ENCODE data around the gene HSPA12B.
"Not testable (repeated sequence)": the region's sequence is repeated elsewhere in the genome, so short reads cannot be mapped to it uniquely, and the experiment has no call there.

HSPA12B gene

DNA sequence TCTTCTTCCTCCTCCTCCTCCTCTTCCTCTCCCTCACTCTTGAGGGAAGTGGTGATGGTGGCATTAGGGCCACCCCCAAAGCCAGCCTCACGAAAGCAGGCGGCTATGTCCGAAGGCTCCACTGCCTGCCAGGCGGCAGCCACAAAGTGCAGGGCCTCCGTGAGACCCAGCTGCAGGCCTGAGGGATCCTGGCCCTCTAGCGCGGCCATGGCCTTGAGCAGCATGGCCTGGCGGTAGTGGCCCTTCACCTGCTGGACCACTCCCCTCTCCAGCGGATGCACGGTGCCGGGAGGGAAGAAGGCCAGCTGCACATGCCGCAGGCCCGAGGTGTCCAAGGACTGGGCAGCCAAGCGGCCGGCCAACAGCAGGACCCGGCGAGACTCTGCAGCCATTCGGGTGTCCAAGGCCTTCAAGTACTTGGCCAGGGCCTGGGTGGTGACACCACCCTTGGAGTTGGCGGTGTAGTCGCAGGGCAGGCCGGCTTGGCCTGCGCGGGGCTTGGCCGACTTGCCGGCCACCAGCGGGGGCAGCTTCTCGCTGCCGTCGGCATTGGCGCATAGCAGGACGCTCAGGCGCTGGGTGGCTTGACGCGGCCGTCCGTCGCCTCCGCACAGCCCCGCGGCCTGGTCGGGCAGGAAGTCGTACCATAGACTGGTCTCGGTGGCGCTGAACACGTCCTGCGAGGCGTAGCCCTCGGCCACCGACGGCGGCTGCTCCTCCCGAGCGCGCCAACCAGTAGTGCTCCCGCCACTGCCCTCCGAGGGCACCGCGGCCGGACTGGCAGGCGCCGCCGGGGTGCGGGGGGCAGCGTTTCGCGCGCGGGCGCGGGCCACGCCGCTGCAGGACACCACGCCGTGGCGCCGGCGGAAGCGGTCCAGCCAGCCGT is 53.0 kb downstream of the HSPA12B start:
- no peak for DNase-seq (ENCODE audit: low read depth in 2 of 2, low spot score in 1 of 2)

- DNase-seq (ENCODE audit: low read depth in 2 of 2, low spot score in 1 of 2): no peak
Measured at GRCh38 chr20:3786126-3786484, 53.6 kb downstream of the HSPA12B start.

GRCh38 chr20:3786665-3787323 is 54.3 kb downstream of the HSPA12B start, which contains the start of gene CENPB:
Gene CENPB, minus strand, starts transcription at chr20:3786740. Its CDS starts 257 bp downstream, at chr20:3786483.
- DNase-seq (ENCODE audit: low read depth in 2 of 2, low spot score in 1 of 2): peak; percentile 68 to 72

DNA sequence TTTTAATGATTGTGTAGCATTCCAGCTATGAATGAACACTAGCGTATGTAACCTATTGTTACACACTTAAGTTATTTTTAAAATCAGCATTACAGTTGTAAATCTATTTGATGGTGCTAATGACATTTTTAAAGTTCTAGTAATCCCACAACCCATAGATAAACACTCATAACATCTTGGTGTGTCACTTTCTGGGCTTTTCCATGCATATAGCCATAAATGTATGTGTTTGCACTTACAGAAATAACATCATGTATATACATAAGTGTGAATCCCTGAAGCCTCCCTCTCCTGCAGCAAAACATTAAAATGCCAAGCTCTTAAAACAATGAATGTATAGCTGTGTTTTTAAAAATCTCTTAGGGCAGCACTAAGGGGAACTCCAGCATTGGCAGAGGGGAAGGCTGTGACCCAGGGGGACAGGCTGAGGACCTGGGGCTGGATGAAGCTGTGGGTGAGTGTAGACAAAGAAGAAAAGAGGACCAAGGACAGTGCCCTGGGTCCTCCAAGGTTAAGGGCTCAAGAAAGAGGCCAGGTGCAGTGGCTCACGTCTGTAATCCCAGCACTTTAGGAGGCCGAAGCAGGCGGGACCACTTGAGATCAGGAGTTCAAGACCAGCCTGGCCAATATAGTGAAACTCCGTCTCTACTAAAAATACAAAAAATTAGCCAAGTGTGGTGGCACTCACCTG is 55.0 kb downstream of the HSPA12B start:
- no peak for DNase-seq (ENCODE audit: low read depth in 2 of 2, low spot score in 1 of 2)

- DNase-seq (ENCODE audit: low read depth in 2 of 2, low spot score in 1 of 2): no peak
Measured at GRCh38 chr20:3788685-3789155, 56.2 kb downstream of the HSPA12B start.

GRCh38 chr20:3789201-3789600 is 56.7 kb downstream of the HSPA12B start:
- DNase-seq (ENCODE audit: low read depth in 2 of 2, low spot score in 1 of 2): not testable (repeated sequence)

DNA sequence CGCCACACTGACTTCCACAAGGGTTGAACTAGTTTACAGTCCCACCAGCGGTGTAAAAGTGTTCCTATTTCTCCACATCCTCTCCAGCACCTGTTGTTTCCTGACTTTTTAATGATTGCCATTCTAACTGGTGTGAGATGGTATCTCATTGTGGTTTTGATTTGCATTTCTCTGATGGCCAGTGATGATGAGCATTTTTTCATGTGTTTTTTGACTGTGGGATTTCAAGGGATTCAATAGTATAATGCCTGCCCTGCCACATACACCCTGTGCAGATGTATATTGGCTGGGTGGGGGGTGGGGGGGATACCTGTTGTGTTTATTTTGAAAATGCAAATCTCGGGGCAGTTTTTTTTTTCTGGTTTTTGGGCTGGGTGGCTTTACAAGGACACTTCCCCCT is 61.7 kb downstream of the HSPA12B start:
- not testable (repeated sequence) for DNase-seq (ENCODE audit: low read depth in 2 of 2, low spot score in 1 of 2)

- no peak for DNase-seq (ENCODE audit: low read depth in 2 of 2, low spot score in 1 of 2)
Measured at GRCh38 chr20:3794701-3795420, 62.4 kb downstream of the HSPA12B start.

DNA sequence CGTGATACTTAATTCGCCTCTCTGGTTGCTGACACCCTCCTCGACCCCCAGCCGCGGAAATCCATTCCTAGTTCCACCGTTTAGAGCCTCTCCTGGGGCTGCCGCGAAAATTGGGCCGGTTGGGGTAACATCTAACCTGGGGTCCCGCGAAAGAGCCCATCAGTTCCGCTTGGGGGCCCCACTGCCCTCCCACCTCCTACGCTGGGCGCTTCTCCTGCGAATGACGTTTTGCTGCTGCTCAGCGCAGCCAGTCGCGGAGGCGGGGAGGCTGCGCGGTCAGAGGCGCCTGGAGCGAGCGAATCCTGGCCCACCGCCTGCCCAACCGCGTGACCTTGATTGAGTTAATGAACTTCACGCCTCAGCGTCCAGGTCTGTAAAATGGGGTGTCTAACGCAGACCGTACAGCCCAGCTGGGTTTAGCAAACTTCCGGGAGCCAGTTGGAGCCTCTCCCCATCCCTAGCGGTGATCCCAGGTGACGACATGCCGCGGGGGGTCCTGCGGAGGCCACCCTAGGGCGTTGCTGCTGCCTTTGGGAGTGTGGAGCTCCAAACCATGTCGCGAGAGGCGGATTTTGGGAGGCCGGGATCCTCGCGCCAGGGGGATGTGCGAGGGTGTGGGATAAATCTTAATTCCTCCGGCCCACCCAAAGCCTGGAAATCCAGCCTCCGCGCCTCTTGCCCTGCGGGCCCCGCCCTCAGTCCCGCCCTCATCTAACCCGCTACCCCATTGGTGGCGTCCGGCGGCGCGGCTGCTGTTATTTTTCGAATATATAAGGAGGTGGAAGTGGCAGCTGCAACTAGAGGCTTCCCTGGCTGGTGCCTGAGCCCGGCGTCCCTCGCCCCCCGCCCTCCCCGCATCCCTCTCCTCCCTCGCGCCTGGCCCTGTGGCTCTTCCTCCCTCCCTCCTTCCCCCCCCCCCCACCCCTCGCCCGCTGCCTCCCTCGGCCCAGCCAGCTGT is 63.3 kb downstream of the HSPA12B start, which contains the start of gene CDC25B:
Gene CDC25B, plus strand, starts transcription at position 800 of the 958 bp plus-strand sequence. CDS start 222 bp downstream, outside the sequence.
- DNase-seq (ENCODE audit: low read depth in 2 of 2, low spot score in 1 of 2): peak; percentile 77 to 81

DNA sequence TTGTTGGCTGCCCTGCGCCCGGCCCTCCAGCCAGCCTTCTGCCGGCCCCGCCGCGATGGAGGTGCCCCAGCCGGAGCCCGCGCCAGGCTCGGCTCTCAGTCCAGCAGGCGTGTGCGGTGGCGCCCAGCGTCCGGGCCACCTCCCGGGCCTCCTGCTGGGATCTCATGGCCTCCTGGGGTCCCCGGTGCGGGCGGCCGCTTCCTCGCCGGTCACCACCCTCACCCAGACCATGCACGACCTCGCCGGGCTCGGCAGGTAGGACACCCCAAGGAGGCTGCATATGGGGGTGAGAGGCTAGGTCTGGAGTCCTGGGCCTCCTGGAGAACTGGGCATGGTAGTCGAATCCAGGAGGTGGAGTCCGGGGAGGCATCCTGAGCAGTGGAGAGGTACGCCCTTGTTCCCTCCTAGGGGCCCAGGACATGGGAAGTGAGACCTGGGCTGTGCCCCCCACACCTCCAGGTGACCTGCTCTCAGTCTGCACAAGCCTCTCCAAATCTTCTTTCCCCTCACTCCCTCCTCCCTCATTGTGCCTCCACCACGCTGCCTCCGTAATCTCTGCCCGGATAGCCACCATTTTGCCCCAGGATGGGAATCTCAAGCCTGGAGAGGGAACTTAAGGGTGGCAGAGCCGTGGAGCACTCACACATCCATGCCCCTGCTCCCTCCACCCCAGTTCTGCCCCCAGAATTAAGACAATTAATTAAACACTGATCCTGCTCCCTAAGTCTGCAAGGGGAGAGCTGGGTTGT is 64.2 kb downstream of the HSPA12B start:
- DNase-seq (ENCODE audit: low read depth in 2 of 2, low spot score in 1 of 2): no peak

GRCh38 chr20:3797226-3797545 is 64.7 kb downstream of the HSPA12B start:
- DNase-seq (ENCODE audit: low read depth in 2 of 2, low spot score in 1 of 2): no peak

- DNase-seq (ENCODE audit: low read depth in 2 of 2, low spot score in 1 of 2): no peak
Measured at GRCh38 chr20:3797592-3798372, 65.3 kb downstream of the HSPA12B start.

DNA sequence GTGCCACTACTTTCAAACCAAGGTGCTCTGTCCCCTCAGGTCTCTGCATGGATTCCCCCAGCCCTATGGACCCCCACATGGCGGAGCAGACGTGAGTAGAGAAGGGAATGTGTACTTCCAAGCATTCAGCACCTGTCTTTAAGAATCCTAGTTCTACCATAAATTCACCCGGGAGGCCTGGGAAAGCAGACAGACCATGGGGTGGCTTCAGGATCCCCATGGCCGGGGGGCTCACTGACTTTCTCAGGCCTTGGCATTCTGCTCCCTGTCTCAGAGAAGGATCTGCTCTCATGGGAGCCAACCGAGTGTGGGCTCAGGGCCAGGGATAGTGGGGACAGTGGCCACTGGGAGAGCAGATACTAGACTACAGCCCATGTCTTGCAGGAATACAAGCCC is 65.9 kb downstream of the HSPA12B start:
- no peak for DNase-seq (ENCODE audit: low read depth in 2 of 2, low spot score in 1 of 2)

- no peak for DNase-seq (ENCODE audit: low read depth in 2 of 2, low spot score in 1 of 2)
Measured at GRCh38 chr20:3798908-3799248, 66.4 kb downstream of the HSPA12B start.

GRCh38 chr20:3800256-3800877 is 67.9 kb downstream of the HSPA12B start:
- DNase-seq (ENCODE audit: low read depth in 2 of 2, low spot score in 1 of 2): no peak

- DNase-seq (ENCODE audit: low read depth in 2 of 2, low spot score in 1 of 2): no peak
Measured at GRCh38 chr20:3800878-3801260, 68.4 kb downstream of the HSPA12B start.

- DNase-seq (ENCODE audit: low read depth in 2 of 2, low spot score in 1 of 2): no peak
Measured at GRCh38 chr20:3801299-3801698, 68.8 kb downstream of the HSPA12B start.

- DNase-seq (ENCODE audit: low read depth in 2 of 2, low spot score in 1 of 2): no peak
Measured at GRCh38 chr20:3801846-3802245, 69.4 kb downstream of the HSPA12B start.
